ENCODE data around the gene SLC6A9.

GRCh38 chr1:43998000-43998378 is 33.3 kb downstream of the SLC6A9 start:
- TF ChIP-seq POLR2A (IDR thresholded peaks at IDR 0.05) (no peak), CTCF (IDR thresholded peaks at IDR 0.05) (no peak), POLR2AphosphoS5 (IDR thresholded peaks at IDR 0.05) (no peak), EP300 (IDR thresholded peaks at IDR 0.05) (no peak)

All from upper lobe of left lung (tissue), 4 donors.